HG03039 (cell line): Measurements from ENCODE around the gene ACP6.
A peak's percentile ranks its signal among the peaks of the same experiment; 100 is the strongest.
"Not testable (repeated sequence)": the region's sequence is repeated elsewhere in the genome, so short reads cannot be mapped to it uniquely, and the experiment has no call there.

ENCODE experiments used
- ATAC-seq: cut with Tn5 transposase; IDR thresholded peaks from one replicate; pipeline ENCODE4 v1.9.1; 2021; ENCODE audit warnings: mild to moderate bottlenecking, moderate library complexity; ENCODE audit not compliant: unreplicated experiment

Gene ACP6

DNA sequence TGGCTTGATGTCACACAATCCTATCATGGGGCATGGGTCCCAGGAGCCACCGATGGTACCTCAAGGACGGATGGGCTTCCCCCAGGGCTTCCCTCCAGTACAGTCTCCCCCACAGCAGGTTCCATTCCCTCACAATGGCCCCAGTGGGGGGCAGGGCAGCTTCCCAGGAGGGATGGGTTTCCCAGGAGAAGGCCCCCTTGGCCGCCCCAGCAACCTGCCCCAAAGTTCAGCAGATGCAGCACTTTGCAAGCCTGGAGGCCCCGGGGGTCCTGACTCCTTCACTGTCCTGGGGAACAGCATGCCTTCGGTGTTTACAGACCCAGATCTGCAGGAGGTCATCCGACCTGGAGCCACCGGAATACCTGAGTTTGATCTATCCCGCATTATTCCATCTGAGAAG is 46.3 kb downstream of the ACP6 start:
- ATAC-seq = no peak

GRCh38 chr1:147622731-147623130 is 47.6 kb downstream of the ACP6 start:
- no peak for ATAC-seq

GRCh38 chr1:147620543-147620942 is 49.8 kb downstream of the ACP6 start:
- ATAC-seq = no peak

DNA sequence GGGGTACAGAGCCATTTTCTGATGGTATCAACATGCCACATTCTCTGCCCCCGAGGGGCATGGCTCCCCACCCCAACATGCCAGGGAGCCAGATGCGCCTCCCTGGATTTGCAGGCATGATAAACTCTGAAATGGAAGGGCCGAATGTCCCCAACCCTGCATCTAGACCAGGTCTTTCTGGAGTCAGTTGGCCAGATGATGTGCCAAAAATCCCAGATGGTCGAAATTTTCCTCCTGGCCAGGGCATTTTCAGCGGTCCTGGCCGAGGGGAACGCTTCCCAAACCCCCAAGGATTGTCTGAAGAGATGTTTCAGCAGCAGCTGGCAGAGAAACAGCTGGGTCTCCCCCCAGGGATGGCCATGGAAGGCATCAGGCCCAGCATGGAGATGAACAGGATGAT is 50.6 kb downstream of the ACP6 start:
- ATAC-seq = no peak

GRCh38 chr1:147618771-147619170 is 51.6 kb downstream of the ACP6 start:
- ATAC-seq = no peak

DNA sequence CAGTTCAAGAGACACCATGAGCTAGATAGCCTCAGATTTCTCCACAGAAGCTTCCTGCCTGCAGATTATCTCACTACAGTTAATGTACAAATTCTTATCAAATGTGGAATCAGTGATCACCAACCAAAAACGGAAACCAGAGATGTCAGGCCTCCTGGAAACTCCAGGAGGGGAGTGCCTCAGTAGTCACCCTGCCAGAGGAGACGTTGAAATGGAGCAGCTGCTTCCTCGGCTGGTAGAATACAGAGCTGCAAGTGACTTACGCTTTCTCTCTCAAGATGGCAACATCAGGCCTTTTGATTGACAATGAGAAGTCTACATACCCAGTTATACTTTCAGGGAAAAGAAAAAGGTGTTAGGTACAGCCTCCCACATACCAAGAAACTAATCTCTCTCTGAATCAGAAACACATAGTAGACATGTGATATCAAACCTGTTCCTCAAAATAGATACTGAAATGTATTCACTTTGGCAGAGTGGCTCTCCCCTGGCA is 52.2 kb downstream of the ACP6 start:
- ATAC-seq = no peak

- not testable (repeated sequence) for ATAC-seq
Observed at GRCh38 chr1:147614966-147615365, 55.4 kb downstream of the ACP6 start.

- ATAC-seq = no peak
Observed at GRCh38 chr1:147613506-147613905, 56.8 kb downstream of the ACP6 start.

GRCh38 chr1:147612366-147612765 is 58.0 kb downstream of the ACP6 start:
- no peak for ATAC-seq

- no peak for ATAC-seq
Observed at GRCh38 chr1:147611586-147611985, 58.7 kb downstream of the ACP6 start.

GRCh38 chr1:147611021-147611426 is 59.3 kb downstream of the ACP6 start:
- peak; percentile 74 for ATAC-seq

DNA sequence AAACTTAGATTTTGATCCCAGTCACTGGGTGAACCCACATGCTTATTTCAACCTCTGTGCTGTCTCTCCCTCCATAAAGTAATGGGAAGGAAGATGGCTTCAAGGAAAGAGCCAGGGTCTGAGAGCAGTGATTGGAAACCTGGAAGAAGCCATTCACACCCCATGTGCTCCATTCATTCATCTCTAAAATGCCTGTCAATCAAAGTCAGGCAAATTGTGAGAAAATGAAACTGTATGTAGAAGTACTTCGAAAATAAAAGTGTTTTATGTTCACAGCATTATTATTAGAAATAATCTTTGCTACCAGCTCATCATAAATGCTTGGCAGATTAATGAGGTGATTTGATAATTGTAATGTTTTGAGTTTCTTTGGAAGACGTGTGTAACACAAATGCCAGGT is 61.0 kb downstream of the ACP6 start:
- no peak for ATAC-seq

DNA sequence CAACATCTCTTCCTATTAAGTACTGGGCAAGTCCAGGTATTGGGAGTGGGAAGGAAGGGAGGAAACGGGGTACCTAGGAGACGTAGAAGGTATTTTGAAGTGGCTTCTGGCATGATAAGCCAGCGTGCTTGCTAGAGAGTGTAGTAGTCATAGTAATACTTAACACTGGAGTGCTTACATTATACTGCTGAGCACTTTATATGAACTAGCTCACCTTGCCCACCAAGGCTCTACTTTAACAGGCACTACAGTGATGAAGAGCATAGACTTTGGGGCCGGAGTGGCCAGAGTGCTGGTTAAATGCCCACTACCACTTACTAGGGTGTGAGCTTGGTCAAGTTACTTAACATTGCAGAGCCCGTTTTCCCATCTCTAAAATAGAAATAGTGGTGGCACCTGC is 61.7 kb downstream of the ACP6 start:
- ATAC-seq = no peak

DNA sequence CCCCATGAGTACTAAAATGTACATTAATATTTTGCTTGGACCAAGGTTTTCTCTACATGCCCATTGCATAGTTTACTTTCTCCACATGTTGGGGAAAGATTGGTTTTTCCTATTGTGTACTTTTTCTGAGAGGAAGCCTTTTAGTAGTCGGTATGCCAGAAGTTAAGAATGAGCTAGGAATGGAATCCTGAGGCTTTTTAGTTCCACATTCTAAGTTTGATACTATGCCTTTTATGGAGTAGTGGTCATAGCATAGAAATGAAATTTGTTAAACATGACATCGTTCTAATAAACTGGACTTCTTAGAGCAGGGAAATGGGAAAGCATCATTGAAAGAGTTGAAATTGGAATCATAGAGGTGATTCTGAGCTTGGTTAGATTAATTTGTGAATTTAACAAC is 64.7 kb downstream of the ACP6 start:
- ATAC-seq = no peak

- no peak for ATAC-seq
Observed at GRCh38 chr1:147603986-147604385, 66.3 kb downstream of the ACP6 start.

GRCh38 chr1:147600119-147601111 is 69.9 kb downstream of the ACP6 start:
- no peak for ATAC-seq

DNA sequence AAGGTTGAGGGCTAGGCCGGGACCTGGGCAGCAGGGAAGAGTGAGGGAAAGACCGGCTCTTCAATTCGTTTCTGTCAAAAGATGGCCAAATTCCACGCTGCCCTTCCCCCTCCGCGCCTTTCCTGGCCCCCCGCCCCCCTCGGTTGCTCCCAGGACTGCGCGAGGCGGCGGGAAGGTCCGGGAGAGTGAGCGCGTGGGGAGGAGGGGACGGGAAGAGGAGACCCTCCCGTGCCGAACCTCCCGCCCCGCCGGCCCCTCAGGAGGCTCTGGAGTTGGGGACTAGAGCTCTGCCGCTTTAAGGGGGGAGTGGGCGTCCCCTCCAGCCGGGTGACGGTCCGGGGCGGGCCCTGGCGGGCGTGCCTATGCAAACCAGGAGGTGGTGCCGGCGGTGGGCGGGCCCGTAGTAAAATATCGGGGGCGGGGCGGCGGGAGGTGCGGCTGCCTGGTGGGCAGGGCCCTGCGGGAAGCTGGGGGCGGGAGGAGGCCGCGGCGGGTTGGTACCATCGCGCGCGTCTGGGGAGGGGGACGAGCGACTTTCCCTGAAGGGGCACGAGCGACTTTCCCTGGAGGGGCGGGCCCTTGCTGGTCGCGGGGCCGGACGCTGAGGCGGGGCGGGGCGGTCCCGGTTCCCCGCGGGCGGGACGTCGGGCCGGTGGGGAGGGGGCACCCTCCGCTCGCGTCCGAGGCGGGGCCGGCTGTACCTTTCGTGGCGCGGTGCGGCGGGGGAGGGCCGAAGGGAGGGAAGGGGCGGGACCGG is 70.8 kb downstream of the ACP6 start:
- ATAC-seq = peak; percentile 79

DNA sequence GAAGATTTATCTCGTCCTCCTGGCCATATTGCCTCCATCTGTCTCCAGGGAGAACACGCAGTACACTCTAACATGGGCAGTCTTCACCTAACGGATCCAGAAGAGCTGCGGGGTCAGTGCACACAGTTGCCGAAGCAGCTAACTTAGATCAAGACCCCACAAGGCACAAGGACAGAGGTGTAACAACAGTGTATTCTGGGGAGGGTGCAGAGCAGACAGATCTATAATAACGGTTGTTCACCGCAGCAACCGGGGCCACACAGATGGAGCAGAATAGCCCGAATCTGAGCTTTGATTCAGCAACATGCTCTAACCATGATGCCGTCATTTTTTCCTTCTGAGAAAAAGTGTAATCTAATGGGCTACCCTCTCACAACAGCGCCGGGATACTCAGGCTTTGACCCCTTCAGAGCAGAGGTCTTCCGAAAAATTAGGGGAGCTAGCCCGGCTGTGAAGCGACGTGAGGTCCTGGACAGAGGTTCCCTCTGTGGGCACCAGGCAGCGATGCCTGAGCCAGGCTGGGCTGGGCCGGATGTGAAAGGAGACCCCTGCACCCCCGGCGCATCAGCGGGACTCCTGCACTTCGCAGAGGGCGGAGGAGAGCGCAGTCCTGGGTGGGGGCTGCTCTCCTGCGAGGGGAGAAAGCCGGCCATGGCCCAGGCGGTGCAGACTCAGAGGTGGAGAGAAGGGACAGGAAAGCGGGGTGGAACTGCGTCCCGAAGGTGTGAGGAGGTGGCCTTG is 71.5 kb downstream of the ACP6 start:
- ATAC-seq = no peak

DNA sequence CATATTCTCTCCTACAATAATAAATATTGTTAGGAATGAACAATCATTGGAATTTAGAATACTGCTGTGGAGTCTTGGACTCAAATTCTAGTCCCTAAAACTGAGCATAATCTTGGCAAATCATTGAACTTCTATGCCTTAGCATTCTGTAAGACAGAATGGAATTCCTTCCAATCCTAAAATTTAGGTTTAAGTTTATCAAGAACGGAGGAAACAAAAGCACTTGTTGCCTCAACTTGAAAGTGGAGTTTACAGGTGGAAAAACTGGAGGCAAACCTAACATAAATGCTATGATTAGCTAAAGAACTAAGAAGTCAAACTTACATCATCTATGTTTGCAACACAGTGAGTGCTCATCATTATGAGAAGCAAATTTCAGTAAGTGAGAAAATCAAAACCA is 73.3 kb downstream of the ACP6 start:
- ATAC-seq = no peak
